NCI-H2081 treated with DMSO at 0.1 percent for 48 hours (cell line): ENCODE measurements around the gene CD46.
"Not testable (repeated sequence)": the region's sequence is repeated elsewhere in the genome, so short reads cannot be mapped to it uniquely, and the experiment has no call there.

Experiments
- DNase-seq: peaks from one replicate; lab custom pipeline; 2025; lab: John Stamatoyannopoulos, UW

Gene CD46

GRCh38 chr1:207751463-207751789, 428 bp upstream of the CD46 start:
- not testable (repeated sequence) for DNase-seq

DNA sequence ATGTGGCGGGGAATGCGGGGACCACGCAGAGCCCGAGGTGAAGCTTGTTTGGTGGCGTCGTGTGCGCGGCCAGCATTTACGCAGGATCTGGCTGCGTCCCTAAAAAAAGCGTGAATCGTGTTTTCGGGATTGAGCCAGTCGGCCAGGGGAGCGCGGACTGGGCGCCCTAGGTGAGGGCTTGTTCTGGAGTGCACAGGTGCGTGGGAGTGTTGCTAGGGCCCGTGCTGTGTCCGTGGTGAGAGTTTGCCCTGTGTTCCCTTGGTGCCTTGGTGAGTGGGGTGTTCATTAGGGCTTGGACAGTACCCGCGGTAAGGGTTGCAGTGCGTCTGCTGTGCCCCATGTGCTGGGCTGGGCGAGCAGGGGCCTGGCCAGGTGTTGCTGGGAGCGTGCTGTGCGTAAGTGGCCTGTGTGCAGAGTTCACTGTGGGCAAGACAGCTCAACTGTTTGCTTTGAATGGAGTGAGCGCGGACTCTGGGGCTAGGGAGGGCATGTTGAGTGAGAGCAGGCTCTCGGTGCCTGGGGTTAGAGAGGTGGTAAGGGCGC, 673 bp downstream of the CD46 start:
- no peak for DNase-seq

- DNase-seq = no peak
Observed at GRCh38 chr1:207753611-207754010, 1.8 kb downstream of the CD46 start.

DNA sequence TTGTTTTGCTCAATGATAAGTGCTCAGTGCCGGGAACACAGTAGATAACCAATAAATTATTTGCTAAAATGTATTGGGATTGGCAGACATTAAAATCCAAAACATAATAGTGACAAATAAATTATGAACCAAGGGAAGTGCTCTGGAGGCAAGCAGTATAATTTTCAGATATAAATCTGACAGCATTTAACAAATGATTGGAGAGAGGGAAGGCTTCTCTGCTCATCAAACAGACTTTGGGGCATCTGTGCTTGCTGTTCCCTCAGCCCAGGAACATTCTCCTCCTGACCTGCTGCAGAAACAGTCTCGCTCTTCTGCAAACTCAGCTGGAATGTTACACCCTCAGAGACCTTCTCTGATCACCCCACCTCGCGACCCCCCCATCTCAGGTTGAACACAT, 2.2 kb downstream of the CD46 start:
- no peak for DNase-seq

- no peak for DNase-seq
Observed at GRCh38 chr1:207754974-207755700, 3.3 kb downstream of the CD46 start.

DNA sequence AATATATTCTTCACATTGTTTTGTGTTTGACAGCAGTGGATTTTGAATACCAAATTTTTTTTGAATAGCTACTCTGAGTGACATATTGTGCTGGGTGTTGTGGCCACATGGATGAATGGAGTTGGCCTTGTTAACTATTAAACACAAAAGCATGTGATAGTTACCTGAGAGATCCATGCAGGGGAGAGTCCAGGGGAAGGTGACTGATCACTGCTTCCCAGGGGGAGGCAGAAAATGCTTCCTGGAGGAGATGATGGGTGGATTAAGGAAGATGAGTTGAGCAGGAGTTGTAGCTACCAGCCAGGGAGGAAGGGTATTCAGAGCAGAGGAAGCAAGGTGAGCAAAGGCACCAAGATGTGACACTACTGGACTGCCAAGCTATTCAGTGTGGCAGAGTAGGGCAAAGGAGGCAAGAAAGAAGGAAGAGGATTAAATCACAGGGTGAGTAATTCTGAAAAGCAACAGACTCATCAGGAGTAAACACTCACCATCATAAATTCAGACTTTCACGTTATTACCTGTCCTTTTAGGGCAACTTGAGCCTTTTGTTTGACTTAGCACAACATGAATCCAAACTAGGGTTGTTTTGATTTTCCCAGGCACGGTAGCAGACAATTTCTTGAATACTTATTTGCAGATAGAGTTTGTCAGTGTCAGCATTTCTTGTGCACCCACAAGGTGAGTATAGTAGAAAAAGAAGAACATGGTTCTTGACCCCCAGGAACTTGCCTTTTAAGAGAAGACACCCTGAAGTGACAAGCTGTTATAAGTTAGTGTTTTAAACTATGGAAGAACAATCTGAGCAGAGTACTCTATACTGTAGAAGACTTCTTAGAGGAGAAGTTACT, 4.2 kb downstream of the CD46 start:
- no peak for DNase-seq

GRCh38 chr1:207762622-207763021, 10.8 kb downstream of the CD46 start:
- no peak for DNase-seq

- DNase-seq = no peak
Observed at GRCh38 chr1:207763091-207763490, 11.2 kb downstream of the CD46 start.

GRCh38 chr1:207763972-207764371, 12.1 kb downstream of the CD46 start:
- DNase-seq = no peak

DNA sequence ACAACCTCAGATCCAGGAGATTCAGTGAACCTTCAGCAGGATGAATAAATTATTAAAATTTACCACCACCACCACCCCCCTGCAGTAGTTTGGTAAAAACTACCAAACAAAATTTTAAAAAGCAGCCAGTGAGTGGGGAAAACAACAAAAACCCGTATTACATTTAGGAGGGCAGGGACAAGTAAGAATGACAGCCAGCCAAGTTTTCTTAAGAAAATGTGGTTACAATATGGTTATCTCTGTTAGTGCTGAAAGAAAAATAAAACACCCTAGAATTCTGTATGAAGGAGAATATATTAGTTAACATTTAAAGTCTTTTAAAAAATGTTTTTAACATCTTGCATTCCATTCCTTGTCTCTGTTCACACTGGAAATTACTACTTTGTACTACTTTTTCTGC, 14.7 kb downstream of the CD46 start:
- DNase-seq = no peak

GRCh38 chr1:207770514-207770913, 18.7 kb downstream of the CD46 start:
- not testable (repeated sequence) for DNase-seq

DNA sequence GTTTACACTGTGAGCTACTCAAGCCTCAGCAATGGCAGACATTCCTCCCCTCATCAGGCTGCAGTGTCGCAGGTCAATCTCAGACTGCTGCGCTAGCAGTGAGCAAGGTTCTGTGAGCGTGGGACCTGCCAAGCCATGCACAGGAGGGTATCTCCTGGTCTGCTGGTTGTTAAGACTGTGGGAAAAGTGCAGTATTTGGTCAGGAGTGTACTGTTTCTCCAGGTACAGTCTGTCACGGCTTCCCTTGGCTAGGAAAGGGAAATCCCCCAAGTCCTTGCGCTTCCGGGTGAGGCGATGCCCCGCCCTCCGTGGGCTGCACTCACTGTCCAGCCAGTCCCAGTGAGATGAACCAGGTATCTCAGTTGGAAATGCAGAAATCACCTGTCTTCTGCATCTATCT, 24.2 kb downstream of the CD46 start:
- DNase-seq = not testable (repeated sequence)

GRCh38 chr1:207777412-207777811, 25.6 kb downstream of the CD46 start:
- DNase-seq = not testable (repeated sequence)

- DNase-seq = no peak
Observed at GRCh38 chr1:207779008-207779407, 27.2 kb downstream of the CD46 start.

DNA sequence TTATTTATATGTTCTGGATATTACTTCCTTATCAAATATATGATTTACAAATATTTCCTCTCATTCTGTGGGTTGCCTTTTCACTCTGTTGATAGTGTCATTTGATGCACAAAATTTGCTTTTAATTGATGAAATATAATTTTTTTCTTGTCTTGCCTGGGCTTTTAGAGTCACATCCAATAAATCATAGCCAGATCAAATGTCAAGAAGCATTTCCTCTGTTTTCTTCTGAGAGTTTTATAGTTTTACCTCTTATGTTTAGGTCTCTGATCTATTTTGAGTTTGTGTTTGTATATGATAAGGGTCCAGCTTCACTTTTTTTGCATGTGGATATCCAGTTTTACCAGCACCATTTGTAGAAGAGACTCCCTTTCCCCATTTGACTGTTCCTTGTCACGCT, 29.5 kb downstream of the CD46 start:
- no peak for DNase-seq

DNA sequence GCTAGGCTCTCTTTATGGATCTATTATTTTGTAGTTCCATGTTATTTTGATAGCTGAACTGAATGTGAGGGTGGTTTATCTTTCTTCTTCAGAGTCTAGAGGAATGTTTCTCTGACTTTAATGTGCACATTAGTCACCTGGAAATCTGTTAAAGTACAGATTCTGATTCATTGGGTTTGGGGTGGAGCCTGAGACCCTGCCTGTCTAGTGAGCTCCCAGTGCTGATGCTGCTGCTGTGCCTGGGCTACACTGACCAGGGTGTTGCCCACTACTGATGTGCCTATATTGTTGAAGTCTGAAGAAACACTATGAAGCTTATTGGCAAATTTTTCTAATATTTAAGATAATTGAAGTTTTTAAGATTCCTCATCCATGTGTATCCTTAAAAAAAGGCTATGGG, 35.9 kb downstream of the CD46 start:
- no peak for DNase-seq

- DNase-seq = no peak
Observed at GRCh38 chr1:207789386-207789785, 37.5 kb downstream of the CD46 start.

DNA sequence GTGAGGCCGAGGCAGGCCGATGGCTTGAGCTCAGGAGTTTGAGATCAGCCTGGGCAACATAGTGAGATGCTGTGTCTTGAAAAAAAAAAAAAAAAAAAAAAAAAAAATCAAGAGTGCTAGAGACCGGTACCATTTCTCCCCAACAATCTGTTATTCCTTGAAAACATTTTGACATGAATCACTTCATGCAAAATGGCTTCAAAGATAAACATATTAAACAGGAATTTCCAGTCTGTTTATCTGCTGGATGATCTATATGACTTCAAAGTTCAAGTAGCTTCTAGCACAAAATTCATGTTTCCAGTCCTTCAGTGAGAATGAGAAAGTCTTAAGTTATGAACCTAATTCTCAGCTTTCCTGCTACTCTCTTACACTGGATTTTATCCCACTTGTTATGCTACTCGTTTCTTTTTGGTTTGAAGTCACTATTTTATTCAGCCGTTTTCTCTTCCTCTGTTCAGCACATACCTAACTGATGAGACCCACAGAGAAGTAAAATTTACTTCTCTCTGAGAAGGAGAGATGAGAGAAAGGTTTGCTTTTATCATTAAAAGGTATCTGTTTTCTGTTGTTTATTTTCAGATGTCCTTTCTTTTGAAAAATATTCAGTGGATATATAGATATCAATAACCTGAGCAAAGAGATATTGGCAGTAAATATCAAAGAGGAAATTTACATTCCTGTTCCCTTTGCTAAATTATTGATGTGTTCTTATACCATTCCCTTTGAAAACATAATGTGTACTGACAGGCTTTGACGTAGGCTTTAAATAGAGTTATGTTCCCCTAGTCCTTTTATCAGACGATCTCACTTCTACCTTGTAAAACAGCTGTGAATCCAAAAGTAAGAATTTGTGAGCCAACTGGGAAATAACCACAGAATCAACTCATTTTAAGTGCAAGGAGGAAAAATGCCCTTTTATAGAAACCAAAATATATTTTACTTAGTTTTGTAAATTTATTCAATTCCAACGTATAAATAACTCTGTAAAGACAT, 38.2 kb downstream of the CD46 start:
- DNase-seq = no peak

- DNase-seq = no peak
Observed at GRCh38 chr1:207791290-207791689, 39.4 kb downstream of the CD46 start.

- DNase-seq = no peak
Observed at GRCh38 chr1:207793327-207793726, 41.5 kb downstream of the CD46 start.

GRCh38 chr1:207794861-207795260, 43.0 kb downstream of the CD46 start:
- no peak for DNase-seq
